HG02981 (cell line): Measurements from ENCODE around the gene HOXB8.

Source experiments
- ATAC-seq: cut with Tn5 transposase; IDR thresholded peaks from one replicate; pipeline ENCODE4 v1.9.1; 2021; ENCODE audit warnings: mild to moderate bottlenecking, moderate library complexity; ENCODE audit not compliant: unreplicated experiment

HOXB8 gene

DNA sequence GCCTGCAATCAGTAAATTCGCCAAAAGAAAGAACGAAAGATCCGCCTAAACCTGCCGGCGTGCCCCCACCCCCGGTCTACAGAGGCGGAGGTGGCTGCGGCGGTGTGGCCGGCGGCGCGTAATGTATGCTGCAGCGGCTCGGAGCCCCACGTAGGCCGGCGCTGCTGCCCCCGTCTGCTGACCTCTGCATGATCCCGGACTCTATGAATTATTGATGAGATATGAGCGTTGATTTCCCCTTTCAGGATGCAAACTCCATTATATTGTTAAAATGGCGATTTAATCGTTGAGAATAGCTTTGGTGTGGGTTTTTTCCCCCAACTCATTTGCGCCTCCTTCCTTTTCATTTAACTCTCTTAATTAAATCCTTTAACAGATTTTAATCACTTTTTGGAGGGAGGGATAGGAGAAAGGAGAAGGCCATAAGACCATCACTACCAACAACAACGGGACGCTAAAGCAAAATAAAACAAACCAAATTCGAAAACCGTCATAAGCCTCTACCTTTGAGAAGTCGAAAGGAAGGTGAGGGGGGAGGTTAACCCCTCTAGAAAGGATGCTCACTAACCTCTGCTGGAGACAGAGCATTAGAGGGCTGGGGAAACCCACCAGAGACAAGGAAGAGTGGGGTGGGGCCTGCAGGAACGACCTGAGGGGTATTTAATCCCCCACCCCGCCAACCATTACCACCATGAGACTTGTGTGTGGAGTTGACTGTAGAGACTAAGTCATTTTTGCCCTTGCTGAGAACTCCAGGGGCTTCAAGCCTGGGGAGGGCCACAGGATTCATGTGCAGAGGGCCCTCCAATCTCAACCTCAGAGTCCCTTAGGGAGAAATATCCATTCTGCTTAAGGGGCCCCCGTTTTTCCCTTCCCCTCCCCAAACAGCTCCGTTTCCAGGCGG is 28.5 kb downstream of the HOXB8 start:
- ATAC-seq: no peak

- no peak for ATAC-seq
Measured at GRCh38 chr17:48584223-48584741, 30.8 kb downstream of the HOXB8 start.

GRCh38 chr17:48583708-48584222 is 31.3 kb downstream of the HOXB8 start:
- no peak for ATAC-seq

GRCh38 chr17:48582750-48583069 is 32.4 kb downstream of the HOXB8 start:
- no peak for ATAC-seq

DNA sequence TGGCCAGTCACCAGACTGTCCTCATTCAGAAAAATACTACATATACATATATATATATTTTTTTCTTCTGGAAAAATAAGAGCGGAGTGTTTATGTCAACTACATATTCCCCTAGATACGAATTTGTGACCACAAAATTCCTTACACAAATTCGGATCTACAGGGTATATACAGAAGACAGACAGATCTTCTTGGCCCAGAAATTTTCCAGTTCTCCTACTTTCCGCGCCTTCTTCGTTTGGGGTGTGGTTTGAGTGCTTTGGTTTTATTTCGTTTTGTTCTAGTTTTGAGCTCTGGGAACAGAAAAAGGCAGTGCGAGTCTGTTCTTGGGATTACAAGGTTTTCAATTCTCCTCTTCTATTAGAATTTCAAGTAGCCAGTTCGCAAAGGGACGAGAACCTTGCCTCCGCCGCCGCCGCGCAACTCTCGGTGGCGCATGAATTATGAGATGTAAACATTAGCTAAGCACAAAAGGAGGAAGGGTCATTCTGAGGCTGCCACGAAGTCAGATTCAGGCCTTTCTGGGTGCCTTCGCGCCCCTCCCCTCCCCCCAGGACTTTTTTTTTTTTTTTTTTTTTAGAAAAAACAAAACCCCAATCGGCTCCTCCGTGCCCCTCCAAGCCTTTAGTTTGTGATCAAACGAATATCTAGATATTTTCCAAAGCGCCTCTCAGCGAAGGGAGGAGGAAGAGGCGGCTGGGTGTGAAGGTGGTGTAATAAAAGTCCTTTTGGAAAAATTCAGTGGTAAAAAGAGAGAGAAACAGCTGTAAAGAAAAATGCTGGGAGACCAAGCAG is 35.1 kb downstream of the HOXB8 start:
- no peak for ATAC-seq

DNA sequence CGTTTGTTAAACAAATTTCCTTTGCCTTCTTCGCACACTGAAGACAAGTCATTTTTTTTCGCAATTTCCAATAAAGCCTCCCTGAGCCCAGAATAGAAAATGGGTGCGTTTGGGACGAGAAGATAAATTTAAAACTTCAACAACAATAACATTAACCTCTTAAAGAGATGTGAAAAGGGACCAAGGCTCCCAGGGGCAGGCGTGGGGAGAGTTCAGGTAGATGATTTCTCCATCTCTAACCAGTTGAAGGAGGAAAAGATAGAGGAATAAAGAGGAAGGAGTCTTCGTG is 35.7 kb downstream of the HOXB8 start:
- no peak for ATAC-seq

GRCh38 chr17:48578616-48579470 is 36.2 kb downstream of the HOXB8 start:
- ATAC-seq: no peak

- ATAC-seq: no peak
Measured at GRCh38 chr17:48577946-48578615, 37.0 kb downstream of the HOXB8 start, which contains the start of gene HOXB4. Gene HOXB4 (minus strand): TSS chr17:48578350. CDS start chr17:48578319, 31 bp downstream.

DNA sequence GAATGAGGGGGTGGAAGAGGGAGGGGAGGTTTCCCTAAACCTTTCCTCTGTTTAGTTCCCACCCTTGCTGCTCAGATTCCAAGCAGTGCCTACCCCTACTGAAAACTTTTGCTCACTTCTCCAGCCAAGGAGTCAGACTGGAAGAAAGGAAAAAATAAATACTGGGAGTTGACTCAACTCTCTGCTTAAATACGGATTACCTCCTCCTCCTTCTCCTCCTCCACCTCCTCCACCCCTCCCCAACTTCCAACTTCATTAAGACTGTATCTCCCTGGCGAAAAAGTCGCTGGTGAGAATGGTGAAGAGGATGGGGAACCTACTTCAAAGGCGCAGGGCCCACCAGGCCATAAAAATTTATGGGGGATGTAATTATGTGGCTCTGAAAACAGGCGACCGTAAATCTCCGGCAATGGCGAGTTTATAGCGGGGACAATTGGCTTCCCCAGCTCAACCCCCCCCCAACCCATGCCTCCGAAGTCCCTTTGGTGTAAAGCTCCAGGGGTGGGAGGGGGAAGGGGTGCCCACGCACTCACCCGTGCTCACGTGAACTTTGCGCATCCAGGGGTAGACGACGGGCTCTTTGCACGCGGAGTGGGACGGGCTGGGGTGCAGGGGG is 37.7 kb downstream of the HOXB8 start:
- ATAC-seq: no peak

- ATAC-seq: no peak
Measured at GRCh38 chr17:48576479-48577309, 38.4 kb downstream of the HOXB8 start.

- no peak for ATAC-seq
Measured at GRCh38 chr17:48575673-48576478, 39.2 kb downstream of the HOXB8 start.

DNA sequence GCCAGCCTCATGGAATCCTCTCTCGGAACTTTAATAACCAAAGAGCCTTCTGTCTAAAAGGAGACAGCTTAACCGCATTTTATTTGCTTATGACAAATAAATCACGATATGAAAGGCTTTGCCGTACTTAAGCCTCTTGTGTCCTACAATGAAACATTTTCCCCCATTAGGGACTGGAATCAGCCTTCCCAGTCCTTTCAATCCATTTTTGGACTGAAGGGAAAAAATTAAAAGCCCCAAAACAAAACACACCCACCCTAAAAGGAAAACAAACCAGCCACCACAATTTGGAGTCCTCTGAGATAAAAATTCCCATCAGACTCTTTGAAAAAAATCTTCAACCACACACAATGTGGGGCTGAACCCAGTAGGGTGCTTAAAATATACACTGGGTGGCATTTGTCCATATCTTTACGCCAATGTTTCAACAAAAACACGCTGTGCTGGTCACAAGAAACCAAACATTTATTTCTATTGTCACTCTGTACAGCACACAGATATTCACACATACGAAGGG is 40.0 kb downstream of the HOXB8 start:
- ATAC-seq: no peak

GRCh38 chr17:48574505-48575065 is 40.5 kb downstream of the HOXB8 start:
- no peak for ATAC-seq

DNA sequence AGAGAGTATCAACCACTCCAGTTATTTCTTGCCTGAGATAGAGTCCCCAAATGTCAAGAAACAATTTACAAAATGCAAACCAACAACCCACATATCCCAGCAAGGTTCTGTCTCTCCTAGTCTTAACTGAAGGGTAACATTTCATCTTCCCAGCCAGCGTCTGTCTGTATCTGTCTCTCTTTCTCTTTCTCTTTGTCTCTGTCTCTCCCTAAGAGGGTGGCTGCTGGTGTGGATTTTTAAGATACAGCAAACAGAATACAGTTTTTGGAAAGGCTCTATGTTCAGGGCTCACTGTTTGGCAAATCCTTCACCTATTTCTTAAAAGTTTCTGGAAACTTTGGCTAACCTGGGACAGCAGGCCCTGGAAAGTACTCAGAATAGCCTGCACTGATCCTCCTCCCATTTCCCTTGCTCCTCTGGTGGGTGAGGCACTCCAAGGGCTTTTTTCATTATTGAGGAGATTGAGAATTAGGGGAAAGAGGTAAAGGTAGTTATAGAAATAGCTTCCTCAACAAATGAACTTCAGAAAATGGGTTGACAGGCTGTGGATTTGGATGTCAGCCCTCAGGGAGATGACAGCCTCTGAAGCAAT is 43.2 kb downstream of the HOXB8 start:
- no peak for ATAC-seq

DNA sequence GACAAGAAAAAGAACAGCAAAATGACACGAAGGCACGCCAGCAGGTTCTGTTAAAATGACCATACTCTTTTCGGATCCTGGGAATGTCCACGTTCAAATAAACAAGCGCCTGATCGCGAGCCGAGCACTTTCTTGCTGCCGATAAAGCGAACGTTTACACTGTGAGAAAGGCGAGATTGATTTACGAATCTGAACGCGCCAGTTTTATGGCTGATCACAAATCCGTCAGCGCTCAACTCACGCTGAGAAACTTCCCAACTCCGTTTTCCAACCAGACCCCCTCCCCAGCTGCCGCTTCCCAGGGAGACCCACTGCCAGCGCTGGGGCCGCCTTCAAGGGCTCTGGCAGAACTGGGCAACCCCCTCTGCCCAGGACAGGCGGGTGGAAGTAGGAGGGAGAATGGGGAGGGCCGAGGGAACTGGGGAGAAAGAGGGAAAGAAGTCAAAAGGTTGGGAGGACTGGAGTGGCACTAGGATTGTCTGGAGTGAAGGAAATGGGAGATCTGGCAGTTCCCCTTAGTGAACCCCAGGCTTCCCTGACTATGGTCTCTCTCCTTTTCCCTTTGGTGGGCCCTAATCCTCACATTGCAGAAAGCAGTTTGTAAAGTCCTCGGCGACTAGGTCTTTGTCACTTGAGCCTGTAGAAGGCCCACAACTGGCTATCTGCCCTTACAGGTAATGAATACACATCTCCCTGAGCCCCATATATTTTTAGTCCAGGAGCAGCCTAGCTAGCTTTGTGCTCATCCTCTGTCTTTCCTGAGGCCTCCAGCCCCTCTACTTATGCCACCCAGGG is 43.9 kb downstream of the HOXB8 start:
- no peak for ATAC-seq

- ATAC-seq: no peak
Measured at GRCh38 chr17:48570325-48571023, 44.6 kb downstream of the HOXB8 start.
